ENCODE data around the gene CLEC9A. TPM values are rescaled to one million over a fixed set of nuclear protein-coding genes. Genes with fewer than 3 reads are reported as not detected.

The CLEC9A gene
- total RNA-seq, 1 donor from 2014 or later = not detected

DNA sequence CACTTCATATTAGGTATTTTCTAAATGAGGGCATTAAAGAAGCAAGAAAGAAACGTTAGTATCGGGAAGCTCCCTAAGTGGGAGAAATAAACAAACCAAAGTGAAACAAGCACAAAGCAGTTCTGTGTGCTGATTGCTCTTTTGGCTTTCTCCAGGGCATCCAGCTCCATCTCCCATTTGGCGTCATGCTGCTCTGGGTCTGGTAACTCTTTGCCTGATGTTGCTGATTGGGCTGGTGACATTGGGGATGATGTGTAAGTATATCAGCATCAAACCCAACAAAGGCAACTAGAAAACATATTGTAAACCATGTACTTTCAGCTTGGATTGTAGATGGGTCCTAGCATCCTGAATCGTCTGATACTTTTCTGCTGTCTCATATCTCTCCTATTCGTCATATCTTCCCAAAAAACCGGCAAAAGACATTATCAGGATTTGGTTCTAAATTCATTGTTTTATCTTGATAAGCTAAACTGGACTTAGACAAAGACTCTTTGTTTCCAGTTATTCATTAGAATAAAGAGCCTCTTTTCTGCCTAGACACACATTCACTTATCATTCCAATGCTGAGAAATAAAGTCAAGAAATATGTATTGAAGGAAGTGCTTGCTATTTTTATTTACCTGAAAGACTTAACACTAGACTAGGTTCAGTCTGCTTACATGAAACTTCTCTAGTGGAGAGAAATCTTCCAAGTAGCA is 17.7 kb upstream of the CLEC9A start:
- no peak for DNase-seq (ENCODE audit: low read depth, low spot score)
- no peaks in the 10 kb centered on the region for H3K36me3 Mint-ChIP-seq (ENCODE audit: low read depth)
- no peaks in the 10 kb centered on the region for H3K9me3 Mint-ChIP-seq
- H3K27me3 Mint-ChIP-seq (ENCODE audit: low read depth) = no peaks in the 10 kb centered on the region
- H3K4me1 Mint-ChIP-seq = peaks cover 15% of the 10 kb centered on the region
- no peak overlapping the region for H3K27ac Mint-ChIP-seq (ENCODE audit: unreplicated experiment)
- TF ChIP-seq, protein P1, sequence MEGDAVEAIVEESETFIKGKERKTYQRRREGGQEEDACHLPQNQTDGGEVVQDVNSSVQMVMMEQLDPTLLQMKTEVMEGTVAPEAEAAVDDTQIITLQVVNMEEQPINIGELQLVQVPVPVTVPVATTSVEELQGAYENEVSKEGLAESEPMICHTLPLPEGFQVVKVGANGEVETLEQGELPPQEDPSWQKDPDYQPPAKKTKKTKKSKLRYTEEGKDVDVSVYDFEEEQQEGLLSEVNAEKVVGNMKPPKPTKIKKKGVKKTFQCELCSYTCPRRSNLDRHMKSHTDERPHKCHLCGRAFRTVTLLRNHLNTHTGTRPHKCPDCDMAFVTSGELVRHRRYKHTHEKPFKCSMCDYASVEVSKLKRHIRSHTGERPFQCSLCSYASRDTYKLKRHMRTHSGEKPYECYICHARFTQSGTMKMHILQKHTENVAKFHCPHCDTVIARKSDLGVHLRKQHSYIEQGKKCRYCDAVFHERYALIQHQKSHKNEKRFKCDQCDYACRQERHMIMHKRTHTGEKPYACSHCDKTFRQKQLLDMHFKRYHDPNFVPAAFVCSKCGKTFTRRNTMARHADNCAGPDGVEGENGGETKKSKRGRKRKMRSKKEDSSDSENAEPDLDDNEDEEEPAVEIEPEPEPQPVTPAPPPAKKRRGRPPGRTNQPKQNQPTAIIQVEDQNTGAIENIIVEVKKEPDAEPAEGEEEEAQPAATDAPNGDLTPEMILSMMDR (conservative IDR thresholded peaks at IDR 0.05) = no peak
- H3K4me3 Mint-ChIP-seq = no peak overlapping the region

DNA sequence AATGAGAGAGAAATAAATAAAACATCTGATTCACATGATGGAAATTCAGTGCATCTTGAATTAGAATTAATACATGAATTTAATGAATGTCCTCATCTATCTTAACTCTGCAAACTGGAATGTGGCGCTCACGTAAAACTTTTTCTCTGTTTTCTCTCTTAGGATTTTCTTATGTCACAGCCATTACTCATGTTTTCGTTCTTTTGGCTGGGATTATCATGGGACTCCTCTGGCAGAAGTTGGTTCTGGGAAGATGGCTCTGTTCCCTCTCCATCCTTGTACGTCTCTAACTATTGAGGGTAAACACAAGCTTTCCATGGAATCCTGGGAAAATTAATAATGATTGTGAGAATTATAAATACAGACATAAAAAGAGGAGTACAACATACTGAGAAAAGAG is 15.0 kb upstream of the CLEC9A start:
- H3K27me3 Mint-ChIP-seq (ENCODE audit: low read depth) = no peaks in the 10 kb centered on the region
- H3K4me3 Mint-ChIP-seq = no peak overlapping the region
- no peaks in the 10 kb centered on the region for H3K9me3 Mint-ChIP-seq
- TF ChIP-seq, protein P1 (conservative IDR thresholded peaks at IDR 0.05) = no peak
- H3K27ac Mint-ChIP-seq (ENCODE audit: unreplicated experiment) = no peak overlapping the region
- DNase-seq (ENCODE audit: low read depth, low spot score) = no peak
- H3K4me1 Mint-ChIP-seq = peaks cover 15% of the 10 kb centered on the region
- no peaks in the 10 kb centered on the region for H3K36me3 Mint-ChIP-seq (ENCODE audit: low read depth)

DNA sequence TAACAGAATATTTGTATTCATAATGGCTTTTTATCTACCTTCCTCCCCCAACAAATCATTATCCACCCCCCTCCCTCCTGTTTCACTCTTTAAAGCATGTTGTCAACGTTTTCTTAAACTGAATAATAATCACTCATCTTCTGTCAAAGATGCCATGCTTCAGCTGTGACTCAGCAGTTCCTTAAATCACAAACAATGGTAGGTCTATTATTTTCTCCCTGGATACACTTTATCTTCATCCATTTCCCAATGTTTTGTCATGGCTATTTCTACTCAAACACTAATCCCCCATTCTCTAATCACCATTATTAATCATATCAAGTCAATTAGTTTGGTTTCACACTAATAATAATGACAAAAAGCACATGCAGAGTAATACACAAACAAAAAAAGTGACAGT is 13.6 kb upstream of the CLEC9A start:
- TF ChIP-seq, protein P1 (conservative IDR thresholded peaks at IDR 0.05) = no peak
- H3K36me3 Mint-ChIP-seq (ENCODE audit: low read depth) = no peaks in the 10 kb centered on the region
- H3K27ac Mint-ChIP-seq (ENCODE audit: unreplicated experiment) = no peak overlapping the region
- DNase-seq (ENCODE audit: low read depth, low spot score) = no peak
- no peaks in the 10 kb centered on the region for H3K9me3 Mint-ChIP-seq
- peaks cover 15% of the 10 kb centered on the region for H3K4me1 Mint-ChIP-seq
- H3K4me3 Mint-ChIP-seq = no peak overlapping the region
- no peaks in the 10 kb centered on the region for H3K27me3 Mint-ChIP-seq (ENCODE audit: low read depth)

DNA sequence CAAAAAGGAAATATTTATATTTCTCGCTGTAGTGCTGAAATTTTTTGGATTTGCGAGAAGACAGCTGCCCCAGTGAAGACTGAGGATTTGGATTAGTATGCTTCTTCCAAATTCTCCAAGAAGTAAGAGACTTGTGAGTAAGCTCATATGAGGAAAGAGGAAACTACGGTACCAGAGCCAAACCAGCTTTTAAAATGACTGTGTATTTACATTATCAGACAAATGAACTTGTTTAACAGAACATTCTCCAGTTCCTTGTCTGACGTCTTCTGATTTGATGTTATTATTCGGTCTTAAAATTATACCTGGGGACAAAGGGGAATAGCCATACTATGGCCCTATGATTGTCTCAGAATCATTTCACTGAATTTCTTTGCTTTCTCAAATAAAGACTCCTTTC is 12.1 kb upstream of the CLEC9A start:
- Mint-ChIP-seq H3K4me1 (peaks cover 9% of the 10 kb centered on the region), H3K27ac (ENCODE audit: unreplicated experiment) (no peak overlapping the region), H3K36me3 (ENCODE audit: low read depth) (no peaks in the 10 kb centered on the region), H3K9me3 (no peaks in the 10 kb centered on the region), H3K4me3 (no peak overlapping the region), H3K27me3 (ENCODE audit: low read depth) (no peaks in the 10 kb centered on the region)
- no peak for DNase-seq (ENCODE audit: low read depth, low spot score)
- TF ChIP-seq, protein P1 (conservative IDR thresholded peaks at IDR 0.05) = no peak

DNA sequence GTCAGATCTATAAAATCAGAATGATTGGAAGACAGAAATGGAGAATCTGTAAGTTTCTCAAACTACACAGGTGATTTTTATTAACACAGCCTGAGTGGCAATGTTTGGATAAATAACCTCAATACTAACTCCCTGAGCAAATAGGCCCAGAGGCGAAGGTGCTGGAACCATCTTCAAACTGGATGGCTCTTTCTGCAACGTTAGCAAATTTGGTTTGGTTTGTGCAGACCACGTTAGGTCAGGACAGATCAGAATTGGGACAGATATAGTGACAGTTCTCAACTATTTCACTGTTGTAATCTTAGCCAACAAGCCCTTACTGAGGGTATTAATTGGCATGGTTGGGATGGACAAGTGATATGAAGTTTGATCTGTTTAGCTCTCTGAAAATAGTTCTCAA is 9.1 kb upstream of the CLEC9A start:
- Mint-ChIP-seq H3K4me1 (peaks cover 9% of the 10 kb centered on the region), H3K36me3 (ENCODE audit: low read depth) (no peaks in the 10 kb centered on the region), H3K27me3 (ENCODE audit: low read depth) (no peaks in the 10 kb centered on the region), H3K27ac (ENCODE audit: unreplicated experiment) (no peak overlapping the region), H3K4me3 (no peak overlapping the region), H3K9me3 (peaks cover 3% of the 10 kb centered on the region)
- TF ChIP-seq, protein P1 (conservative IDR thresholded peaks at IDR 0.05) = no peak
- no peak for DNase-seq (ENCODE audit: low read depth, low spot score)

Data from neural crest cell (in vitro differentiated cells).